HepG2 (cell line): ENCODE data around the gene SIK3. TPM values are rescaled to one million over a fixed set of nuclear protein-coding genes. Genes with fewer than 3 reads are reported as not detected.

ENCODE experiments used
- ARNTL ChIP-seq: sonication (generic); formaldehyde crosslinking; IDR thresholded peaks from 2 replicates; pipeline ENCODE4 v1.4.0; 2020; ENCODE audit warnings: mild to moderate bottlenecking, missing genetic modification reagents
- ATF7-NPFF ChIP-seq: sonication (generic); formaldehyde crosslinking; IDR thresholded peaks from 2 replicates; pipeline ENCODE4 v1.8.1; 2023; ENCODE audit warnings: mild to moderate bottlenecking, low read depth, missing genetic modification reagents, moderate library complexity
- CCDC6 ChIP-seq: sonication (generic); formaldehyde crosslinking; IDR thresholded peaks from 2 replicates; pipeline ENCODE4 v1.8.1; 2022; ENCODE audit warnings: mild to moderate bottlenecking, missing genetic modification reagents, moderate library complexity
- FOXP1 ChIP-seq, 2 experiments: fragments of 450-650 bp in 1 of 2; IDR thresholded peaks; 2 replicates each; pipeline ENCODE4 v1.6.1; 2017 to 2018; ENCODE audit warnings: antibody characterized with exemption in 1 of 2
- RELA ChIP-seq: sonication (generic); formaldehyde crosslinking; IDR thresholded peaks from 2 replicates; pipeline ENCODE4 v1.4.0; 2020; ENCODE audit warnings: missing genetic modification reagents
- SMARCC2 ChIP-seq: fragments of 450-650 bp; IDR thresholded peaks from 2 replicates; pipeline ENCODE4 v1.6.1; 2017; ENCODE audit warnings: antibody characterized with exemption, mild to moderate bottlenecking
- SNAI1 ChIP-seq: sonication (generic); formaldehyde crosslinking; IDR thresholded peaks from 2 replicates; pipeline ENCODE4 v1.5.0; 2020; ENCODE audit warnings: mild to moderate bottlenecking, missing genetic modification reagents, borderline replicate concordance
- SNAPC2 ChIP-seq: sonication (generic); formaldehyde crosslinking; IDR thresholded peaks from 2 replicates; pipeline ENCODE4 v1.8.1; 2022; ENCODE audit warnings: mild to moderate bottlenecking, missing genetic modification reagents
- ZBED4 ChIP-seq: sonication (generic); formaldehyde crosslinking; IDR thresholded peaks from 2 replicates; pipeline ENCODE4 v1.4.0; 2020; ENCODE audit warnings: missing genetic modification reagents, borderline replicate concordance
- ZBTB44 ChIP-seq: sonication (generic); formaldehyde crosslinking; IDR thresholded peaks from 2 replicates; pipeline ENCODE4 v1.4.0; 2020; ENCODE audit warnings: missing genetic modification reagents
- ZFP36 ChIP-seq: fragments of 150-350 bp; IDR thresholded peaks from 2 replicates; pipeline ENCODE4 v1.6.1; 2018; ENCODE audit warnings: borderline replicate concordance, low read length, low read depth; ENCODE audit not compliant: partially characterized antibody
- ZNF430 ChIP-seq: sonication (generic); formaldehyde crosslinking; IDR thresholded peaks from 2 replicates; pipeline ENCODE4 v1.9.0; 2021; ENCODE audit warnings: mild to moderate bottlenecking, missing genetic modification reagents
- ZNF788 ChIP-seq: sonication (generic); formaldehyde crosslinking; IDR thresholded peaks from 2 replicates; pipeline ENCODE4 v1.5.0; 2020; ENCODE audit warnings: mild to moderate bottlenecking, missing genetic modification reagents, borderline replicate concordance
- polyA plus RNA-seq, 8 experiments: library from polyadenylated mRNA; depleted of rRNA in 3 of 8; stranded (reverse) in 7 of 8; unstranded in 1 of 8; fragments of >200 nt; fragmentation: Illumina TruSeq in 4 of 8; extraction: Trizol in 4 of 8; gene quantifications; 2 replicates each; pipeline versions ENCODE4 v1.2.1 to v1.2.3, GENCODE V29; 2011 to 2016; ENCODE audit warnings: low read depth in 4 of 8, missing spikeins in 1 of 8, mixed read lengths in 1 of 8; ENCODE audit not compliant: insufficient read depth in 1 of 8
- total RNA-seq, 5 experiments: library from RNA; depleted of rRNA; stranded (reverse); fragments of >200 nt; fragmentation: Illumina TruSeq; extraction: Trizol; gene quantifications; 2 replicates each; pipeline ENCODE4 v1.2.3, GENCODE V29; 2016; ENCODE audit warnings: low read depth in 1 of 5
- TF ChIP-seq, protein P1 (sequence below): sonication (generic); formaldehyde crosslinking; IDR thresholded peaks from 2 replicates; pipeline ENCODE4 v1.4.0; 2020; ENCODE audit warnings: mild to moderate bottlenecking, missing genetic modification reagents

Gene SIK3
- total and polyA plus RNA-seq, 2 of the 13 experiments (the other 11 are each of a cell fraction or from before 2014, with no cell fraction given), result 5.7 to 9.8 TPM

- no peak for TF ChIP-seq ZBTB44
- TF ChIP-seq ATF7-NPFF (CRISPR knock-in tag), result peak; percentile 47; the same call in 1 of the 2 replicates
- TF ChIP-seq ZNF788 (CRISPR knock-in tag), result peak; percentile 69; the same call in 1 of the 2 replicates
- TF ChIP-seq SMARCC2, result no peak
- TF ChIP-seq RELA (CRISPR knock-in tag), result no peak
- TF ChIP-seq SNAPC2, result no peak
- TF ChIP-seq ZNF430, result 0 out of 2 replicates have a peak, but pooled peaks have one; percentile 8
- peak; percentile 85 for TF ChIP-seq ARNTL (CRISPR knock-in tag)
- TF ChIP-seq ZFP36, result no peak
- no peak for TF ChIP-seq SNAI1 (CRISPR knock-in tag)
- no peak for TF ChIP-seq FOXP1 (IDR thresholded peaks at IDR 0.05)
- peak; percentile 45; the same call in 1 of the 2 replicates for TF ChIP-seq FOXP1 (CRISPR knock-in tag; IDR thresholded peaks at IDR 0.05)
- TF ChIP-seq, protein P1, sequence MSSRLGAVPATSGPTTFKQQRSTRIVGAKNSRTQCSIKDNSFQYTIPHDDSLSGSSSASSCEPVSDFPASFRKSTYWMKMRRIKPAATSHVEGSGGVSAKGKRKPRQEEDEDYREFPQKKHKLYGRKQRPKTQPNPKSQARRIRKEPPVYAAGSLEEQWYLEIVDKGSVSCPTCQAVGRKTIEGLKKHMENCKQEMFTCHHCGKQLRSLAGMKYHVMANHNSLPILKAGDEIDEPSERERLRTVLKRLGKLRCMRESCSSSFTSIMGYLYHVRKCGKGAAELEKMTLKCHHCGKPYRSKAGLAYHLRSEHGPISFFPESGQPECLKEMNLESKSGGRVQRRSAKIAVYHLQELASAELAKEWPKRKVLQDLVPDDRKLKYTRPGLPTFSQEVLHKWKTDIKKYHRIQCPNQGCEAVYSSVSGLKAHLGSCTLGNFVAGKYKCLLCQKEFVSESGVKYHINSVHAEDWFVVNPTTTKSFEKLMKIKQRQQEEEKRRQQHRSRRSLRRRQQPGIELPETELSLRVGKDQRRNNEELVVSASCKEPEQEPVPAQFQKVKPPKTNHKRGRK (CRISPR knock-in tag), result peak; percentile 33; the same call in 1 of the 2 replicates
- peak; percentile 77; the same call in 1 of the 2 replicates for TF ChIP-seq ZBED4 (CRISPR knock-in tag)
- TF ChIP-seq CCDC6, result peak; percentile 13; the same call in 1 of the 2 replicates
These were observed 268.6 kb downstream of the SIK3 start, which contains the start of gene APOC3 (continued) for GRCh38 chr11:116829525-116830183.
